GM19372 (cell line): ENCODE measurements around the gene MTA2.
"Not testable (repeated sequence)": the region's sequence is repeated elsewhere in the genome, so short reads cannot be mapped to it uniquely, and the experiment has no call there.

Source experiments
- ATAC-seq: cut with Tn5 transposase; IDR thresholded peaks from one replicate; pipeline ENCODE4 v1.9.1; 2021; ENCODE audit warnings: mild to moderate bottlenecking, low read depth, moderate library complexity; ENCODE audit not compliant: unreplicated experiment

MTA2 gene

GRCh38 chr11:62601372-62602140 lies at the start of gene MTA2:
Gene MTA2, minus strand, starts transcription at chr11:62601865. Its CDS starts 415 bp downstream, at chr11:62601450.
- peak; percentile 74 for ATAC-seq

- ATAC-seq: not testable (repeated sequence)
Measured at GRCh38 chr11:62650283-62650682, 48.6 kb upstream of the MTA2 start.

- no peak for ATAC-seq
Measured at GRCh38 chr11:62649486-62649885, 47.8 kb upstream of the MTA2 start.

- no peak for ATAC-seq
Measured at GRCh38 chr11:62648967-62649364, 47.3 kb upstream of the MTA2 start.

GRCh38 chr11:62648185-62648966 lies 46.7 kb upstream of the MTA2 start:
- no peak for ATAC-seq

GRCh38 chr11:62647609-62648005 lies 45.9 kb upstream of the MTA2 start:
- no peak for ATAC-seq

GRCh38 chr11:62646825-62647608 lies 45.4 kb upstream of the MTA2 start:
- ATAC-seq: no peak

GRCh38 chr11:62645946-62646824 lies 44.5 kb upstream of the MTA2 start, which contains the start of gene GANAB:
Gene GANAB, minus strand, starts transcription at chr11:62646613. Its CDS starts 14 bp downstream, at chr11:62646599.
- peak; percentile 98 for ATAC-seq

GRCh38 chr11:62645671-62645945 lies 43.9 kb upstream of the MTA2 start:
- ATAC-seq: no peak

- no peak for ATAC-seq
Measured at GRCh38 chr11:62644220-62644619, 42.6 kb upstream of the MTA2 start.

- ATAC-seq: no peak
Measured at GRCh38 chr11:62632492-62632891, 30.8 kb upstream of the MTA2 start.

- no peak for ATAC-seq
Measured at GRCh38 chr11:62627713-62628112, 26.0 kb upstream of the MTA2 start.

GRCh38 chr11:62622476-62623089 lies 20.9 kb upstream of the MTA2 start:
- ATAC-seq: no peak

- peak; percentile 96 for ATAC-seq
Measured at GRCh38 chr11:62621567-62622470, 20.2 kb upstream of the MTA2 start, which contains the start of gene B3GAT3. Gene B3GAT3, minus strand, starts transcription at chr11:62621986. Its CDS starts 39 bp downstream, at chr11:62621947.

- ATAC-seq: no peak
Measured at GRCh38 chr11:62621027-62621566, 19.4 kb upstream of the MTA2 start.

- not testable (repeated sequence) for ATAC-seq
Measured at GRCh38 chr11:62616957-62617356, 15.3 kb upstream of the MTA2 start.

- ATAC-seq: no peak
Measured at GRCh38 chr11:62615521-62615920, 13.9 kb upstream of the MTA2 start.

- no peak for ATAC-seq
Measured at GRCh38 chr11:62614275-62614674, 12.6 kb upstream of the MTA2 start.
